Measurements from ENCODE around the gene ADRB2. TPM values are rescaled to one million over a fixed set of nuclear protein-coding genes. Genes with fewer than 3 reads are reported as not detected.

The ADRB2 gene
- total RNA-seq, 1 donor from 2014 or later = not detected

- TF ChIP-seq, protein P1, sequence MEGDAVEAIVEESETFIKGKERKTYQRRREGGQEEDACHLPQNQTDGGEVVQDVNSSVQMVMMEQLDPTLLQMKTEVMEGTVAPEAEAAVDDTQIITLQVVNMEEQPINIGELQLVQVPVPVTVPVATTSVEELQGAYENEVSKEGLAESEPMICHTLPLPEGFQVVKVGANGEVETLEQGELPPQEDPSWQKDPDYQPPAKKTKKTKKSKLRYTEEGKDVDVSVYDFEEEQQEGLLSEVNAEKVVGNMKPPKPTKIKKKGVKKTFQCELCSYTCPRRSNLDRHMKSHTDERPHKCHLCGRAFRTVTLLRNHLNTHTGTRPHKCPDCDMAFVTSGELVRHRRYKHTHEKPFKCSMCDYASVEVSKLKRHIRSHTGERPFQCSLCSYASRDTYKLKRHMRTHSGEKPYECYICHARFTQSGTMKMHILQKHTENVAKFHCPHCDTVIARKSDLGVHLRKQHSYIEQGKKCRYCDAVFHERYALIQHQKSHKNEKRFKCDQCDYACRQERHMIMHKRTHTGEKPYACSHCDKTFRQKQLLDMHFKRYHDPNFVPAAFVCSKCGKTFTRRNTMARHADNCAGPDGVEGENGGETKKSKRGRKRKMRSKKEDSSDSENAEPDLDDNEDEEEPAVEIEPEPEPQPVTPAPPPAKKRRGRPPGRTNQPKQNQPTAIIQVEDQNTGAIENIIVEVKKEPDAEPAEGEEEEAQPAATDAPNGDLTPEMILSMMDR (IDR thresholded peaks at IDR 0.05; ENCODE audit: partially characterized antibody, unreplicated experiment) = no peak
- no peaks in the 10 kb centered on the region for H3K36me3 Mint-ChIP-seq (ENCODE audit: unreplicated experiment)
- no peaks in the 10 kb centered on the region for H3K4me1 Mint-ChIP-seq (ENCODE audit: low read depth, unreplicated experiment)
- H3K4me3 Mint-ChIP-seq (ENCODE audit: unreplicated experiment) = no peak overlapping the region
- no peak overlapping the region for H3K27ac Mint-ChIP-seq (ENCODE audit: unreplicated experiment)
- H3K9me3 Mint-ChIP-seq (ENCODE audit: unreplicated experiment) = no peaks in the 10 kb centered on the region
- no peak for DNase-seq
- no peaks in the 10 kb centered on the region for H3K27me3 Mint-ChIP-seq (ENCODE audit: unreplicated experiment)
Observed at GRCh38 chr5:148791696-148792095, 34.7 kb upstream of the ADRB2 start.

DNA sequence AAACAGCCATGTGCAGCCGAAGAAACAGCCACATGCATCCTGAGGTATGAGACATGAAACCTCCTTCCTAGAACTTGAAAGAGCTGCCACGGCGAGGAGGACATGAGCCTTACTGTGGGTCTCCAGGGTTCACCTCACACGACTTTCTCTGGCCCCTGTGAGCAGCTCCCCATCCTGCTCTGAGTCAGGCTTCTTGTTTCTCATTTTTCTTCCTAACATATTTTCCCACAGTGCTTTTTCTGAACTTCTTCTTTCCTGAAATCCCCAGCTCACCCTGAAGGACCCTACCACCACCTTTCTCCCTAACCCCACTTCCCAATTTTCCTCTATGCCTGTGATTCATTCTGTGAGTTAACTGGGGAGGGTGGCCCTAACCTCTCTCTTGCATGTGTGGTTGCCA is 33.7 kb upstream of the ADRB2 start:
- no peak for DNase-seq

DNA sequence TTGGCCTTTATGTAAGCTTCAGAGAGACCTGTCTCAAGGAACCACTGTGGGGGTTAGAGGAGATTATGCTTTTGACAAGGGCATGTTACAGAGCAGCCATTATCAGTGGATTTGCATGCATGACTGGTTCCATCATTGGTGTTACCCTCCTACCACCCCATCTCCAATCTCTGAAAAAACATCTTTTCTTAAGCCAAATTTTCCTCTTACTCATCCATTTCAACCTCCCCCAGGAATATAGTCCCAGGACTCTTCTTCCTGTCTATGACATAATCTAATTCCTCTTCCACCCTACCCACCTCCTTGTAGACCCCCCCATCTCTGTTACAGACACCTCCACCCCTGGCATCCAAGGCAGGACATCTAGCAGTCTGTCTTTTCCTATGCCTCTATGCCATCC is 33.1 kb upstream of the ADRB2 start:
- Mint-ChIP-seq H3K27me3 (ENCODE audit: unreplicated experiment) (no peaks in the 10 kb centered on the region), H3K27ac (ENCODE audit: unreplicated experiment) (no peak overlapping the region), H3K4me1 (ENCODE audit: low read depth, unreplicated experiment) (no peaks in the 10 kb centered on the region), H3K9me3 (ENCODE audit: unreplicated experiment) (no peaks in the 10 kb centered on the region), H3K4me3 (ENCODE audit: unreplicated experiment) (no peak overlapping the region), H3K36me3 (ENCODE audit: unreplicated experiment) (no peaks in the 10 kb centered on the region)
- no peak for DNase-seq
- TF ChIP-seq, protein P1 (IDR thresholded peaks at IDR 0.05; ENCODE audit: partially characterized antibody, unreplicated experiment) = no peak

More for the DNA sequence above, 33.7 kb upstream of the ADRB2 start:
- H3K4me3 Mint-ChIP-seq (ENCODE audit: unreplicated experiment) = no peak overlapping the region
- TF ChIP-seq, protein P1 (IDR thresholded peaks at IDR 0.05; ENCODE audit: partially characterized antibody, unreplicated experiment) = no peak
- H3K27me3 Mint-ChIP-seq (ENCODE audit: unreplicated experiment) = no peaks in the 10 kb centered on the region
- H3K4me1 Mint-ChIP-seq (ENCODE audit: low read depth, unreplicated experiment) = no peaks in the 10 kb centered on the region
- no peaks in the 10 kb centered on the region for H3K36me3 Mint-ChIP-seq (ENCODE audit: unreplicated experiment)
- no peak overlapping the region for H3K27ac Mint-ChIP-seq (ENCODE audit: unreplicated experiment)
- no peaks in the 10 kb centered on the region for H3K9me3 Mint-ChIP-seq (ENCODE audit: unreplicated experiment)

DNA sequence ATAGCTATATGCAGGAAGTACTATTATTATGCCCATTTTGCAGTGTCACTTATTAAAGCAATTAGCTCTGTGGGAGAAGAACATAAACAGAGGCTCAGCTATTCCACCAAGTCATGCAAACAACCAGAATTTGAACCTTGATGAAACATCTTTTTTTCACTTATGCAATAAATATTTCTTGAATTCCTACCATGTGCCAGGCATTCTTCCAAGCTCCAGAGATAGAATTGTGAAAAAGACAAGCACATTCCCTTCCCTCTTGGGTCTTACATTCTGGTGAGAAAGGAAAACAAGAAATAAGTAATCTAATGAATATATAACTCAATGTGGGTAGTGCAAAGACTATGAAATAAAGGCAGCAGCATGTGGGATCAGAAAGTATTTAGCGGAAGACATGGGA is 32.1 kb upstream of the ADRB2 start:
- H3K27ac Mint-ChIP-seq (ENCODE audit: unreplicated experiment) = no peak overlapping the region
- no peaks in the 10 kb centered on the region for H3K9me3 Mint-ChIP-seq (ENCODE audit: unreplicated experiment)
- no peaks in the 10 kb centered on the region for H3K4me1 Mint-ChIP-seq (ENCODE audit: low read depth, unreplicated experiment)
- no peak overlapping the region for H3K4me3 Mint-ChIP-seq (ENCODE audit: unreplicated experiment)
- DNase-seq = no peak
- H3K27me3 Mint-ChIP-seq (ENCODE audit: unreplicated experiment) = no peaks in the 10 kb centered on the region
- H3K36me3 Mint-ChIP-seq (ENCODE audit: unreplicated experiment) = no peaks in the 10 kb centered on the region
- TF ChIP-seq, protein P1 (IDR thresholded peaks at IDR 0.05; ENCODE audit: partially characterized antibody, unreplicated experiment) = no peak

GRCh38 chr5:148794729-148795561 is 31.5 kb upstream of the ADRB2 start:
- Mint-ChIP-seq H3K4me3 (ENCODE audit: unreplicated experiment) (no peak overlapping the region), H3K36me3 (ENCODE audit: unreplicated experiment) (no peaks in the 10 kb centered on the region), H3K9me3 (ENCODE audit: unreplicated experiment) (no peaks in the 10 kb centered on the region), H3K4me1 (ENCODE audit: low read depth, unreplicated experiment) (no peaks in the 10 kb centered on the region), H3K27me3 (ENCODE audit: unreplicated experiment) (no peaks in the 10 kb centered on the region), H3K27ac (ENCODE audit: unreplicated experiment) (no peak overlapping the region)
- no peak for DNase-seq
- TF ChIP-seq, protein P1 (IDR thresholded peaks at IDR 0.05; ENCODE audit: partially characterized antibody, unreplicated experiment) = no peak

Measured in glutamatergic neuron (in vitro differentiated cells).